ENCODE measurements around the gene NUDT16.

- TF ChIP-seq, protein P1, sequence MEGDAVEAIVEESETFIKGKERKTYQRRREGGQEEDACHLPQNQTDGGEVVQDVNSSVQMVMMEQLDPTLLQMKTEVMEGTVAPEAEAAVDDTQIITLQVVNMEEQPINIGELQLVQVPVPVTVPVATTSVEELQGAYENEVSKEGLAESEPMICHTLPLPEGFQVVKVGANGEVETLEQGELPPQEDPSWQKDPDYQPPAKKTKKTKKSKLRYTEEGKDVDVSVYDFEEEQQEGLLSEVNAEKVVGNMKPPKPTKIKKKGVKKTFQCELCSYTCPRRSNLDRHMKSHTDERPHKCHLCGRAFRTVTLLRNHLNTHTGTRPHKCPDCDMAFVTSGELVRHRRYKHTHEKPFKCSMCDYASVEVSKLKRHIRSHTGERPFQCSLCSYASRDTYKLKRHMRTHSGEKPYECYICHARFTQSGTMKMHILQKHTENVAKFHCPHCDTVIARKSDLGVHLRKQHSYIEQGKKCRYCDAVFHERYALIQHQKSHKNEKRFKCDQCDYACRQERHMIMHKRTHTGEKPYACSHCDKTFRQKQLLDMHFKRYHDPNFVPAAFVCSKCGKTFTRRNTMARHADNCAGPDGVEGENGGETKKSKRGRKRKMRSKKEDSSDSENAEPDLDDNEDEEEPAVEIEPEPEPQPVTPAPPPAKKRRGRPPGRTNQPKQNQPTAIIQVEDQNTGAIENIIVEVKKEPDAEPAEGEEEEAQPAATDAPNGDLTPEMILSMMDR (IDR thresholded peaks at IDR 0.05) = no peak
- TF ChIP-seq POLR2A (IDR thresholded peaks at IDR 0.05) = no peak
Observed at GRCh38 chr3:131350506-131350905, 31.1 kb upstream of the NUDT16 start.
